Measurements from ENCODE around the gene KLHL29.

GRCh38 chr2:23590241-23590869 lies 205.4 kb downstream of the KLHL29 start:
- TF ChIP-seq POLR2A (IDR thresholded peaks at IDR 0.05) (no peak), CTCF (IDR thresholded peaks at IDR 0.05) (no peak)
